ENCODE results near the gene ACTN4. TPM values are rescaled to one million over a fixed set of nuclear protein-coding genes. Genes with fewer than 3 reads are reported as not detected.
A peak's percentile ranks its signal among the peaks of the same experiment; 100 is the strongest.

ACTN4 gene
- total and polyA plus RNA-seq, 11 donors: 100 to 307 (median 149) TPM

DNA sequence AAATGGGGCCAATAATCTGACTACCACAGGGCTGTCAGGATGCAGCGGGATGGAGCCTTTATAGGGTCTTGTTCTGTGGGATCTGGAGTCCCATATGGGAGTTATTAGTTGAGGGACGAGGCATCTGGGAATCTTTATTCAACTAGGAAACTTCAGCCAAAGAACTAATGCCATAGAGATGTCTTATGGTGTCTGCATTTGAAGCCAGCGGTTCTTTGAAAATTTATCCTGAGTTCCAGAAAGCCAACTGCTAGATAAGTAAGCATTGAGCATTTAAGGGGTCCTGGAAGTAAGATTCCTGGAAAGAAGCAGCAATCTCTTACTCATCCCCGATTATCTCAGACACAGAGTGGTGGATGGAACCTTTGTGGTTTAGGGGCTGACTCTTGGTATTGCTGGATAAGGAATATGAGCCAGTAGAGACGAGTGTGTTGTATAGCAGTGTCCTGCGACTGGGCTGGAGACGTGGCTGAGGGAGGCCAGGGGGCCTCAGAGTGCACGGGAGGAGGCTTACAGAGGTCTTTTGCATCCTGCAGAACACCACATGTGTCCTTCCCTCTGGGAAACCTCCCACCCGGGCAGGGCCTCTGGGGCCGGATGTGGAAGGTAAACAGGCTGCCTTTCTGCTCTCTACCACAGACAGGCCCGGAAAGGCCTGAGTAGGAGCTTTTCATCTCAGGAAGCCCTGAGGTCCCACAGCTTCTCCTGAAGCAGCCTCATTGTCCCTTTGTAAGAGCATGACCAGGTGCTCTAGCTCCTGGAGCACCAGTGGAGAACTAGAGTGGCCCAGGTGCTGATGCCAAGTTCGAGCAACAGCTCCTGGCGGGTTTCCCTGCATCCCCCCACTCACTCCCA is 28.8 kb downstream of the ACTN4 start:
- Histone ChIP-seq H3K4me1 (peaks cover 41 to 97% (median 88%) of the 10 kb centered on the region in 12 donors), H3K4me3 (no peak overlapping the region), H3K27me3 (no peaks in the 10 kb centered on the region), H3K36me3 (peaks cover 0 to 17% (median 7%) of the 10 kb centered on the region in 9 donors), H3K27ac (peak overlapping the region; percentile 83 to 96 (median 90)), H3K9me3 (no peaks in the 10 kb centered on the region)
- DNase-seq (peak in 3 of 5 donors; percentile 55 to 72 (median 65)), ATAC-seq (peak; percentile 4 to 50 (median 6))
- 28 to 51% (median 36%) methylated on average over 13 of the region's 13 CpGs for WGBS, 4 donors
- TF ChIP-seq CTCF (IDR thresholded peaks at IDR 0.05) (peak in 1 of 12 donors; percentile 8), POLR2A (IDR thresholded peaks at IDR 0.05) (no peak)
- intact Hi-C loops (cut with DNase I): no loop called here

GRCh38 chr19:38676878-38677646 is 29.6 kb downstream of the ACTN4 start:
- Histone ChIP-seq H3K9me3 (no peaks in the 10 kb centered on the region), H3K27ac (peak overlapping the region; percentile 83 to 96 (median 90)), H3K36me3 (peaks cover 0 to 17% (median 7%) of the 10 kb centered on the region in 9 donors), H3K27me3 (no peaks in the 10 kb centered on the region), H3K4me3 (no peak overlapping the region), H3K4me1 (peaks cover 36 to 97% (median 87%) of the 10 kb centered on the region in 12 donors)
- ATAC-seq (no peak), DNase-seq (no peak)
- WGBS, 4 donors: 59 to 67% (median 64%) methylated on average over 11 of the region's 11 CpGs
- TF ChIP-seq CTCF (IDR thresholded peaks at IDR 0.05) (no peak), POLR2A (IDR thresholded peaks at IDR 0.05) (no peak)
- intact Hi-C loops (cut with DNase I): no loop called here

- DNase-seq (no peak), ATAC-seq (no peak)
- 70 to 76% (median 72%) methylated on average over 15 of the region's 15 CpGs for WGBS, 4 donors
- H3K36me3 ChIP-seq: peaks cover 0 to 17% (median 7%) of the 10 kb centered on the region in 9 donors
- TF ChIP-seq CTCF (IDR thresholded peaks at IDR 0.05) (no peak), POLR2A (IDR thresholded peaks at IDR 0.05) (no peak)
- H3K27me3 ChIP-seq: no peaks in the 10 kb centered on the region
- H3K4me3 ChIP-seq: no peak overlapping the region
- H3K4me1 ChIP-seq: peaks cover 27 to 98% (median 90%) of the 10 kb centered on the region in 12 donors
- intact Hi-C loops (cut with DNase I): no loop called here
- peak overlapping the region in 10 of 12 donors; percentile 34 to 94 (median 88) for H3K27ac ChIP-seq
- H3K9me3 ChIP-seq: no peaks in the 10 kb centered on the region
Measured at GRCh38 chr19:38678217-38678890, 30.9 kb downstream of the ACTN4 start.

All from heart left ventricle (tissue), 16 donors.